ENCODE measurements around the gene LRRTM1. TPM values are rescaled to one million over a fixed set of nuclear protein-coding genes. Genes with fewer than 3 reads are reported as not detected.

The LRRTM1 gene
- total and polyA plus RNA-seq, 4 experiments from 2014 or later: not detected

DNA sequence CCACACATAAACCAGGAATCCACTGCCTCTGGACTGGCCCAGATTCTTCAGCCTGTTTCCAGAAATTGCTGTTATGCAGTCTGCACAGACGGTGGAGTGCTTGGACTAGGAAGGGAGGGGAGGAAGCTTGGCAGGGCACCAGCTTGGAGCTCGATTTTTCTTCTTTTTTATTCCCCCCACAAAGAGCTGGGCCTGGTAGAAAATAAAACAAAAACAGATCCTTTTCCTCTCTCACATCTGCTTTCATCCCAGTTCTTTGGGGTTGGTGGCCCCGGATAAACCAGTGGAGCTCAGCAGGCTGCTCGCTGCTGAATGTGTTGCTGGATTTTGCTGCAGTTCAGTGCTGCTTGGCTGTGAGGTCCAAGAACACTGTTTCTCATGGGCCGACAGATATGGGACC lies 16.0 kb downstream of the LRRTM1 start:
- Mint-ChIP-seq H3K9me3 (peaks cover 0 to 9% (median 4%) of the 10 kb centered on the region in 8 donors), H3K27me3 (no peaks in the 10 kb centered on the region), H3K4me1 (no peaks in the 10 kb centered on the region), H3K4me3 (no peak overlapping the region), H3K27ac (no peak overlapping the region), H3K36me3 (no peaks in the 10 kb centered on the region)
- intact Hi-C loops (cut with micrococcal nuclease): no loop called here
- no peaks in the 10 kb centered on the region for H3K9me3 ChIP-seq (ENCODE audit: control insufficient read depth in 1 of 2, low read length in 2 of 2)
- CTCF ChIA-PET (ENCODE audit: partially characterized antibody): no interaction called here
- no peak overlapping the region for H3K4me3 ChIP-seq (ENCODE audit: low read length in 2 of 2)
- no peak overlapping the region for H3K27ac ChIP-seq (ENCODE audit: low read depth, low read length)
- no peak for DNase-seq
- no peaks in the 10 kb centered on the region for H3K27me3 ChIP-seq (ENCODE audit: insufficient read depth, low read length)
- POLR2A ChIA-PET (ENCODE audit: partially characterized antibody): no interaction called here
- no peaks in the 10 kb centered on the region for H3K36me3 ChIP-seq (ENCODE audit: insufficient read depth, low read length)
- no peaks in the 10 kb centered on the region for H3K4me1 ChIP-seq (ENCODE audit: insufficient read depth, low read length)

- no peaks in the 10 kb centered on the region for H3K4me1 ChIP-seq (ENCODE audit: insufficient read depth, low read length)
- CTCF ChIA-PET (ENCODE audit: partially characterized antibody): no interaction called here
- H3K4me3 ChIP-seq (ENCODE audit: low read length in 2 of 2): no peak overlapping the region
- Mint-ChIP-seq H3K4me3 (no peak overlapping the region), H3K9me3 (peaks cover 2 to 11% (median 6%) of the 10 kb centered on the region in 8 donors), H3K4me1 (no peaks in the 10 kb centered on the region), H3K27ac (no peak overlapping the region), H3K36me3 (no peaks in the 10 kb centered on the region), H3K27me3 (no peaks in the 10 kb centered on the region)
- intact Hi-C loops (cut with micrococcal nuclease): no loop called here
- no peak for DNase-seq
- no peaks in the 10 kb centered on the region for H3K9me3 ChIP-seq (ENCODE audit: control insufficient read depth in 1 of 2, low read length in 2 of 2)
- no peak overlapping the region for H3K27ac ChIP-seq (ENCODE audit: low read depth, low read length)
- no peaks in the 10 kb centered on the region for H3K36me3 ChIP-seq (ENCODE audit: insufficient read depth, low read length)
- POLR2A ChIA-PET (ENCODE audit: partially characterized antibody): no interaction called here
- H3K27me3 ChIP-seq (ENCODE audit: insufficient read depth, low read length): no peaks in the 10 kb centered on the region
These were observed 23.5 kb downstream of the LRRTM1 start for GRCh38 chr2:80281049-80281448.

GRCh38 chr2:80280598-80280997 lies 24.0 kb downstream of the LRRTM1 start:
- DNase-seq: no peak
- ChIA-PET CTCF (ENCODE audit: partially characterized antibody) (no interaction called here), POLR2A (ENCODE audit: partially characterized antibody) (no interaction called here)
- Histone ChIP-seq H3K27me3 (ENCODE audit: insufficient read depth, low read length) (no peaks in the 10 kb centered on the region), H3K27ac (ENCODE audit: low read depth, low read length) (no peak overlapping the region), H3K36me3 (ENCODE audit: insufficient read depth, low read length) (no peaks in the 10 kb centered on the region), H3K9me3 (ENCODE audit: control insufficient read depth in 1 of 2, low read length in 2 of 2) (no peaks in the 10 kb centered on the region), H3K4me1 (ENCODE audit: insufficient read depth, low read length) (no peaks in the 10 kb centered on the region), H3K4me3 (ENCODE audit: low read length in 2 of 2) (no peak overlapping the region)
- Mint-ChIP-seq H3K27ac (no peak overlapping the region), H3K9me3 (peaks cover 2 to 11% (median 6%) of the 10 kb centered on the region in 8 donors), H3K27me3 (no peaks in the 10 kb centered on the region), H3K4me3 (no peak overlapping the region), H3K4me1 (no peaks in the 10 kb centered on the region), H3K36me3 (no peaks in the 10 kb centered on the region)
- intact Hi-C loops (cut with micrococcal nuclease): no loop called here

GRCh38 chr2:80269806-80270205 lies 34.7 kb downstream of the LRRTM1 start:
- H3K4me3 ChIP-seq (ENCODE audit: low read length in 2 of 2): no peak overlapping the region
- intact Hi-C loops (cut with micrococcal nuclease): no loop called here
- H3K36me3 ChIP-seq (ENCODE audit: insufficient read depth, low read length): no peaks in the 10 kb centered on the region
- H3K27ac Mint-ChIP-seq: no peak overlapping the region
- H3K4me1 ChIP-seq (ENCODE audit: insufficient read depth, low read length): no peaks in the 10 kb centered on the region
- POLR2A ChIA-PET (ENCODE audit: partially characterized antibody): no interaction called here
- no peaks in the 10 kb centered on the region for H3K36me3 Mint-ChIP-seq
- H3K27me3 Mint-ChIP-seq: no peaks in the 10 kb centered on the region
- no peak overlapping the region for H3K4me3 Mint-ChIP-seq
- CTCF ChIA-PET (ENCODE audit: partially characterized antibody): no interaction called here
- no peaks in the 10 kb centered on the region for H3K4me1 Mint-ChIP-seq
- no peak for DNase-seq
- no peaks in the 10 kb centered on the region for H3K9me3 ChIP-seq (ENCODE audit: control insufficient read depth in 1 of 2, low read length in 2 of 2)
- H3K9me3 Mint-ChIP-seq: peaks cover 0 to 25% (median 8%) of the 10 kb centered on the region in 8 donors
- H3K27me3 ChIP-seq (ENCODE audit: insufficient read depth, low read length): no peaks in the 10 kb centered on the region
- H3K27ac ChIP-seq (ENCODE audit: low read depth, low read length): no peak overlapping the region

- intact Hi-C loops (cut with micrococcal nuclease): no loop called here
- H3K4me3 Mint-ChIP-seq: no peak overlapping the region
- ChIA-PET CTCF (ENCODE audit: partially characterized antibody) (no interaction called here), POLR2A (ENCODE audit: partially characterized antibody) (no interaction called here)
- H3K4me1 Mint-ChIP-seq: no peaks in the 10 kb centered on the region
- no peak overlapping the region for H3K27ac Mint-ChIP-seq
- H3K36me3 ChIP-seq (ENCODE audit: insufficient read depth, low read length): no peaks in the 10 kb centered on the region
- H3K4me3 ChIP-seq (ENCODE audit: low read length in 2 of 2): no peak overlapping the region
- peaks cover 0 to 19% (median 5%) of the 10 kb centered on the region in 8 donors for H3K9me3 Mint-ChIP-seq
- DNase-seq: no peak
- no peak overlapping the region for H3K27ac ChIP-seq (ENCODE audit: low read depth, low read length)
- no peaks in the 10 kb centered on the region for H3K4me1 ChIP-seq (ENCODE audit: insufficient read depth, low read length)
- no peaks in the 10 kb centered on the region for H3K36me3 Mint-ChIP-seq
- H3K27me3 ChIP-seq (ENCODE audit: insufficient read depth, low read length): no peaks in the 10 kb centered on the region
- H3K27me3 Mint-ChIP-seq: no peaks in the 10 kb centered on the region
- no peaks in the 10 kb centered on the region for H3K9me3 ChIP-seq (ENCODE audit: control insufficient read depth in 1 of 2, low read length in 2 of 2)
These were observed 38.3 kb downstream of the LRRTM1 start for GRCh38 chr2:80266231-80266630.

GRCh38 chr2:80259292-80259691 lies 45.3 kb downstream of the LRRTM1 start:
- ChIA-PET POLR2A (ENCODE audit: partially characterized antibody) (no interaction called here), CTCF (ENCODE audit: partially characterized antibody) (no interaction called here)
- intact Hi-C loops (cut with micrococcal nuclease): no loop called here
- no peak for DNase-seq
- H3K27ac ChIP-seq (ENCODE audit: low read depth, low read length): no peak overlapping the region
- Mint-ChIP-seq H3K27me3 (no peaks in the 10 kb centered on the region), H3K27ac (no peak overlapping the region), H3K4me3 (no peak overlapping the region), H3K36me3 (no peaks in the 10 kb centered on the region), H3K9me3 (peaks cover 0 to 3% (median 0%) of the 10 kb centered on the region in 8 donors), H3K4me1 (no peaks in the 10 kb centered on the region)
- H3K36me3 ChIP-seq (ENCODE audit: insufficient read depth, low read length): no peaks in the 10 kb centered on the region
- no peak overlapping the region for H3K4me3 ChIP-seq (ENCODE audit: low read length in 2 of 2)
- H3K27me3 ChIP-seq (ENCODE audit: insufficient read depth, low read length): no peaks in the 10 kb centered on the region
- no peaks in the 10 kb centered on the region for H3K9me3 ChIP-seq (ENCODE audit: control insufficient read depth in 1 of 2, low read length in 2 of 2)
- no peaks in the 10 kb centered on the region for H3K4me1 ChIP-seq (ENCODE audit: insufficient read depth, low read length)

- Histone ChIP-seq H3K4me3 (ENCODE audit: low read length in 2 of 2) (no peak overlapping the region), H3K27ac (ENCODE audit: low read depth, low read length) (no peak overlapping the region), H3K27me3 (ENCODE audit: insufficient read depth, low read length) (no peaks in the 10 kb centered on the region), H3K9me3 (ENCODE audit: control insufficient read depth in 1 of 2, low read length in 2 of 2) (no peaks in the 10 kb centered on the region), H3K36me3 (ENCODE audit: insufficient read depth, low read length) (no peaks in the 10 kb centered on the region), H3K4me1 (ENCODE audit: insufficient read depth, low read length) (no peaks in the 10 kb centered on the region)
- H3K4me3 Mint-ChIP-seq: no peak overlapping the region
- H3K4me1 Mint-ChIP-seq: no peaks in the 10 kb centered on the region
- CTCF ChIA-PET (ENCODE audit: partially characterized antibody): no interaction called here
- intact Hi-C loops (cut with micrococcal nuclease): no loop called here
- POLR2A ChIA-PET (ENCODE audit: partially characterized antibody): no interaction called here
- H3K27me3 Mint-ChIP-seq: no peaks in the 10 kb centered on the region
- peaks cover 0 to 3% (median 0%) of the 10 kb centered on the region in 8 donors for H3K9me3 Mint-ChIP-seq
- no peak overlapping the region for H3K27ac Mint-ChIP-seq
- H3K36me3 Mint-ChIP-seq: no peaks in the 10 kb centered on the region
- no peak for DNase-seq
These were observed 45.8 kb downstream of the LRRTM1 start for GRCh38 chr2:80258793-80259192.

DNA sequence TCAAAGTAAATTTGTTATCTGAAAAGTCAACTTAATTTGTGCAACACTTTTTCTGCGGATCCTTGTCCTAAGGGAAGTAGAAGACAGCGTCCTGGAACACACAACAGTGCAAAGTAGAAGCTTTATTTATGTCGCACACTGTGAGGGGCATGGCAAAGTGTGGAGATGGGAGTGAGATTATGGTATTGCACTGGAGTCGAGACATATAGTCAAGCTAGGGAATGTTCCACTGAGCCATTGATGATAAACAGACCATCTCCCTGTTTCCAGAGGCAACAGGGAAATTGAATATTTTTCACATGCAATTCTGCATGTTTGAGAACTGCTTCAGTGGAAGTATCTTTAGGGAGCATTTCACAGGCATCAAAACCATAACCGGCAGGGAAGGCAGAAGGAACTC lies 46.2 kb downstream of the LRRTM1 start:
- H3K27ac Mint-ChIP-seq: no peak overlapping the region

More for the DNA sequence above, 46.2 kb downstream of the LRRTM1 start:
- DNase-seq: no peak
- peaks cover 0 to 3% (median 0%) of the 10 kb centered on the region in 8 donors for H3K9me3 Mint-ChIP-seq
- no peaks in the 10 kb centered on the region for H3K36me3 Mint-ChIP-seq
- Histone ChIP-seq H3K4me1 (ENCODE audit: insufficient read depth, low read length) (no peaks in the 10 kb centered on the region), H3K9me3 (ENCODE audit: control insufficient read depth in 1 of 2, low read length in 2 of 2) (no peaks in the 10 kb centered on the region), H3K36me3 (ENCODE audit: insufficient read depth, low read length) (no peaks in the 10 kb centered on the region), H3K4me3 (ENCODE audit: low read length in 2 of 2) (no peak overlapping the region), H3K27ac (ENCODE audit: low read depth, low read length) (no peak overlapping the region), H3K27me3 (ENCODE audit: insufficient read depth, low read length) (no peaks in the 10 kb centered on the region)
- no peaks in the 10 kb centered on the region for H3K4me1 Mint-ChIP-seq
- intact Hi-C loops (cut with micrococcal nuclease): no loop called here
- ChIA-PET POLR2A (ENCODE audit: partially characterized antibody) (no interaction called here), CTCF (ENCODE audit: partially characterized antibody) (no interaction called here)
- no peak overlapping the region for H3K4me3 Mint-ChIP-seq
- no peaks in the 10 kb centered on the region for H3K27me3 Mint-ChIP-seq

Data from CD4-positive, alpha-beta memory T cell (primary cell).